ENCODE measurements around the gene FANCI. TPM values are rescaled to one million over a fixed set of nuclear protein-coding genes. Genes with fewer than 3 reads are reported as not detected.

FANCI gene
- total RNA-seq: 7.3 TPM

DNA sequence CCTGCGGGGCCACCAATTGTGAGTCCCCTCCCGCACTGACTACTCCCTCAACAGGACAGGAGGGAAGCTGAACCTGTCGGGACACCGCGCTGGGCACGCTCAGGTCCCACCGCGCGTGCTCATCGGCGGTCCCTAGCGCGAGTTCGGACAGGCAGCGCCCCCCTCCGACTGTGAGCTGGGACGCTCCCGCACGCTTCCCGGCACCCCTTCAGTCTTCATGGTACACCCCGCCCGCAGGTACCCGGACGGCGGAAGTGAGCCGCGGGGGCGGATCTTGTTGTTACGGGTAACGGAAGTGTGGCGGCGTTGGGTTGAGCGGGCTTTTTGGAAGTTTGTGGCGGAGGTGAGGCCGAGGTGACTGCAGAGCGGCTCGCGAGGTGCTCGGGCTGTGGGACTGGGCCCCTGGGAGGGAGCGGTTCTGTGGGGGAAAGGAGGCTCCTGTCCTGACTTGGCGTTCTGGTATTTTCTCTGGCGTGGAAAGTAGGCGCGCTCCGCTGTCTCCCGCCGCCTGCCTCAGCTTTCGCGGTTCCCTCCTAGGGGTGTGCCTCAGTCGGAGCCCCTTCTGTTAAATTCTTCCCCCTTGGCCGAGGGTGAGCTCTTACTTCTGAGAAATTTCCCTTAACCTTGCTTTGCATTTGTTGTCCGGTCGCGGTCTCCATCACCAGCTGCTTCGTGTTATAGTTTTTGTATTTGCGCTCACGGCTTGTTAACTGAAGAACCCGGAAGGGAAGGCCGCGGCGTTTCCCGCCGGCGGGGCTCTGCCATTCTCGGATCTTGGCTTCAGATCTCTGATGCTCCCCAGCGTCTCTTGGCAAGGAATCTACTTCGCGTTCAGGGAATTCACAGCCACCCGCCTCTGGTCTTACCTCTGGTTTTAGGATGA, at the start of gene FANCI:
FANCI (plus strand) TSS at position 289 of the 883 bp plus-strand sequence. CDS start 3,669 bp downstream, outside the sequence.
- DNase-seq (ENCODE audit: low spot score in 2 of 2) (peak; percentile 72 to 94), FAIRE-seq (no peak)

DNA sequence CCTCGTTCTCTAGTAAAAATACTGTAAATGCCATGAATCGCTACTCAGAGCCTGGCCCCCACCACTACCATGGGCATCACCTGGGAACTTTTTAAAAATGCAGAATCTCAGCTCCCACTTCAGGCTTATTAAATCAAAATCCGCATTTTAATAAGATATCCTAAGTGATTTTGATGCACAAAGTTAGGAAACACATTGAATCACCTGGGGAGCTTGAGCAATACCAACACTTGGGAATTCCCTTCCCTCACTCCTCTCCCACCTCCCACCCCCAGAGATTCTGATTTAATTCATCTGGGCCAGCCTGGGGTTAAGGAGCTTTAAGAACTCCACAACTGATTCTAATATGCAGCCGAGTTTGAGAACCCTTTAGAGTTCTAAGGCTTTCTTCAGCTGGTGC, 49.2 kb upstream of the FANCI start:
- FAIRE-seq (no peak), DNase-seq (ENCODE audit: low spot score in 2 of 2) (no peak)

DNA sequence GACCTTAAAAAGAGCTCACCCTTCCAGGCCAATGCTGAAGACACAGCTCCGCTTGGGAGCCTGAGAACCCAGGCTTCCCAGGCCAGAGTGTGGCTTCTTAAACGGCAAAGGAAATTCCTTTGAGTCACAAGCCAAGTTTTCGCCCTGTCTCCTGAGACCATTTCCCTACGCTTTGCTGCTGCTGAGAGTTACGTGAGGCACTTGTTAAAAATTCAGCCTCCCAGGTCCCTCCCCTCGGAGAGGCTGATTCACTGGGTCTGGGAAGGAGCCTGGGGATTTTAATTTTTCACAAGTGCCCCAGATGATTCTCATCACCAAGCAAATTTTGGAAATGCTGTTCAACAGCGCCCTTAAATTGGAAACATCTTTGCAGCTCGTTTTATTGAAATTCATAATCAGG, 47.9 kb upstream of the FANCI start:
- DNase-seq (ENCODE audit: low spot score in 2 of 2) (no peak), FAIRE-seq (no peak)

DNA sequence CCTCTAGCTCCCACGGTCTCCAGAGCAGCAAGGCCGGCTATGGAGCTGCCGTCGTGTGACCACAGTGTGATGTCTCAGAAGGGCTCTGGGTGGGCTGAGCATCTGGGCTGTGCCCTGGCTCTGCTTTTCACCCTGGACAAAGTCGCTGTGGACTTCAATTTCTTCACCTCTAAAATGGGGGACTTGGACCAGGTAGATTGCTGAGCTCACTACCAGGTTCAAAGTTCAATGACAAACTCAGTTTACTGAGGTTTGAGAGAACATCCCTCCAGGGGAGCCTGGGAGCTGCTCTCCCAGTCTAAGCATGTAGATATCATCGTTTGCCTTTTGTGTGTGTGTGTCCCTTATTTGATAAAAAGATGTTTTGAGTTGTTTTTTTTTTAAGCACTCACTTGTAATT, 47.5 kb upstream of the FANCI start:
- FAIRE-seq: no peak

DNA sequence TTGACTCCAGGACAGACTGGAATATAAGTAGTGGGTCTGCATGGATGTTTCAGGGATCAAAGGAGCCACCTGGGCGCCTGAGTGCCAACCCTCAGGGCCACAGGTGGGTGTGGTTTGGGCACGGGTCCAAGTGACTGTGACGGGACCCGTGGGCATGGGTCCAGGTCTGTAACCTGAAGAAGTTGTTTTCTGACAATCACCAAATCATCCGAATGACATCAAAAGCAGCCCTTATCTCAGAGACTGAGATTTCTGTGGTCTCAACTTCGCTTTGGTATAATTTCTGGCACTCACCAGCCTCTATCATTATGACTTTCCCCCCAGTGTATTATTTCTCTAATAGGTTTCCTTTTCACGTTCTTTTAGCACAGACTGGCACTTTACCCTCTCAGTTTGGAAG, 46.8 kb upstream of the FANCI start:
- FAIRE-seq: no peak
- no peak for DNase-seq (ENCODE audit: low spot score in 2 of 2)

More for the DNA sequence above, 47.5 kb upstream of the FANCI start:
- DNase-seq (ENCODE audit: low spot score in 2 of 2): no peak

DNA sequence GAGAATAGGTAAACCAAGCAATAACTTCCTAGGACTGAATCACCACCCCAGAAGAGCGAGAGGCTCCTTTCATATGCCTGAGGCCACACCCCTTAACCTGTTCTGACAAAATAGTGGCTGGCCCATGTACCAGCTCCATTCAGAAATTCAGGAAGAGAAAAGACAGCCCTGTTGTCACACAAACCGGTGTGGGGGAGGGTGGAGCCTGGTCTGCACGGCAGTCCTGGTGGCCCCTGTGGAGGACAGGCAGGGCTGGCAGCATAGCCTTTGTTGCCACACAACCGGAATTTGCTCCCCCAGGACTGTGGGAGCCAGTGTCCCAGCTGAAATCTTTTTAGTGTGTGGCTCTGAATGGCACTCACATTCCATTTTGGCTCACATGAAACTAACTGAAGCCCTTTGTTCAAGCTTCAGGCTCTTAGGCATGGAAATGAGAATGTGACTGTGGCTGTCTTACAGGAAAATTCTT, 46.2 kb upstream of the FANCI start:
- peak; percentile 57 to 66 for DNase-seq (ENCODE audit: low spot score in 2 of 2)
- peak; percentile 28 for FAIRE-seq

DNA sequence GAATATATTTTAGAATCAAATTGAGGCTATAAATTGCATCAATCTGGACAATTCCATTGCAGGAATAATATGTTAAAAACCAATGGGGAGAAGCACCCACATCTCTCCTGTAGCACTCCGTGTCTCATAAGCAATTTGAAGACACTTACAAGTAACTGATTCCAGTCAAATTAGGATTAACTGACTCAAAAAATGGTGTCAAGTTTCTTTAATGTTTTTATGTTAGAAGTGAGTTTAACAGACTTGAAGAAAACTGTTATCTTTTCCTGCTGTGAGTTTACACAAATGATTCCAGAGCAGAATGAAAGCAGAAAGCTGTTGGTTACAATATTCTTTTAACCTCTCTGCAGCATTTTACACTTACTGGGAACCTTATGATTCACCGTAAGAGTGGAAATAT, 45.6 kb upstream of the FANCI start:
- DNase-seq (ENCODE audit: low spot score in 2 of 2): no peak
- no peak for FAIRE-seq

DNA sequence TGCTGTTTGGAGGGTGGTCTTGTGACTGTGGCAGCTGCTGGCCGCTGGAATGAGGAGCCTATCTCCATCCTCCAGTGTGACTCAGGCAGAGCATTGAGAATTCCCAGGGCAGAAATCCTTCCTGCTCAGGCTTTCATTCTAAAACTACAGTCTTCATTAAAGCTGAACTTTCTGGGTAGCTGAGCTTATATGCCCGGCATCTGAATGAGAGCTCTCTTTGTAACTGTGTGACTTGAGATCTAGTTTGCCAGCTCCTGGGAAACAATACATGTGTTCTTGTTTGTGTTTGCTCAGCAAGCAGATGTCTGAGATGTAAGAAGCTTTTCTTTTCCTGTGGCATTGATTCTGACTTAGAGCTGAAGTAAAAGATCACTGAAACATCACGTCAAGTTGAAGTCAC, 44.8 kb upstream of the FANCI start:
- peak; percentile 43 to 67 for DNase-seq (ENCODE audit: low spot score in 2 of 2)
- no peak for FAIRE-seq

DNA sequence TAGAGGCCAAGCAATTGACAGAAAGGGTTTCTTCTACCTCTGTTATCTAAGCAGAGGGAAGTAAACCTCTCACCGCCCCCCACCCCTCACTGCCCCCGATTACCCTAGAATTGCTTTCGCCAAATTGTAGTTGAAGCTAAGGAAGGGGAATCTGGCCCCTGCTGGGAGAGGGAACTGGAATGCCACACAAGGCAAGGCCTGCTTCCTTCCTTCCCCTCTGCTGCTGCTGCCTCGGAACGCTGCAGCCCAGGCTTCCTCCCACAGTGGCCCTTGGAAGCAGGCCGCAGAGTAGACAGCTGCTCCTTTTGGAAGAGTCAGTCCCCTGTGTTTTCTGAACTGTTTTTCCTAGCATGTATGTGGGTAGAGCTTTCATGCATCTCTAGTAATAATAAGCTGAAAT, 44.0 kb upstream of the FANCI start:
- DNase-seq (ENCODE audit: low spot score in 2 of 2): no peak
- no peak for FAIRE-seq

DNA sequence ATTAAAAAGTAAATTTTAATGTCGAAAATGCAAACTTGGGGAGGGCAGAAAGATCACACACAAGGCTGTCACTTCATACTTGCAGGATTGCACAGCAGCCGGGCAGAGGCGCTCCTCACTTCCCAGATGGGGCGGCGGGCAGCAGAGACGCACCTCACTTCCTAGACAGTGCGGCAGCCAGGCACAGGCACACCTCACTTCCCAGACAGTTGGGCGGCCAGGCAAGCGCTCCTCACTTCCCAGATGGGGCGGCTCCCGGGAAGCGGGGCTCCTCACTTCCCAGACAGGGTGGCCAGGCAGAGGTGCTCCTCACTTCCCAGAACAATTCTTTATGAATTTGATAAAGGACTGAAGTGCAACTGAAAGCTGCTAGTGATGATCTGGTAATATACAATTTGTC, 43.6 kb upstream of the FANCI start:
- no peak for DNase-seq (ENCODE audit: low spot score in 2 of 2)
- FAIRE-seq: no peak

DNA sequence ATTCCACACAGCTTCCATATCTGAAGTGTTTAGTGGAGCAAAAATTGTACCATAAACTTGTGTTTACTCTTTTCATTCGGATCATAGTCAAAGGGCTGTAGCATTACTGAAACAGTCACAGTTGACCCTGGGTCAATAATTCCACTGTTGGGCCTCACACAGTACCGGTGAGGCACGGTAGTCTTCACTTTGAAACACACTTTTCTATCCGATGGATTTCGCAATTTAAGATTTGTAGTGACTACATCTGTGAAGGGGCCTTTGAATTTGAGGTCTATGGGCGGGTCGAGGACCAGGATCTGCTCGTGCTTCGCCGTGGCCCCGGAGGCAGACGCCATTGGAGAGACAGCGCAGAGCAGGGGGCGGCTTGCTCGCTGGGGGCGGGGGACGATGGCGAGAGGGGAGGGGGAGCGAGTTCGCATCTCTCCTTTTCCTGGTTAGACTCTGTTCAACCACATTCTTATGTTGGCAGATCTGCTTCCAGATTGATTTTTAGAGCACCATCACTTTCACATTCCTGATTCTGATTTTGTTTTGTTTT, 42.2 kb upstream of the FANCI start:
- FAIRE-seq (no peak), DNase-seq (ENCODE audit: low spot score in 2 of 2) (no peak)

DNA sequence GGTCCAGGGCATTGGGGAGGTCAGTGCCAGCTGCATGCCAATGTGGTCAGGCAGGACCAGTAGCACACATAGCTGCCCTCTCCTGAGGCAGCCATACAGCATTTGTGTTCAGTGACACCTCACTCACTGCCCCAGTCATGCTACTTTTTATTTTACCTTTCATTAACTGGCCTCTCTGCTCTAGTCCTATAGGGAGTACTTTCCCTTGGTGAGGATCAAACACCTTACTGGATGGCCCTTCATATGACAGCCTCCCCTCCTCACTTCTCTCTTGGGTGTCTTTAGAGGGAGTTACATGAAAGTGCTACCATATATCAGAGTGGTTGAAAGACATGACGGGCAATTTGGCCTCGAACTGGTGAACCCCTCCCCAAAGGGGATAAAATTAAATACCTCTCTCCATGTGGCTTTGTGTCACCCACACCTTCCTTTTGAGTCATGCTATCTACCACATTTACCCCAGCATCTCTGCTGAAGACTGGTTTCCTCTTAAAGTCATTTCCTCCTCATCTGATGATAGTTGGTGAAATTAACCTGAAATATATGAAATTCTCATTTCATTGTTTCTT, 40.0 kb upstream of the FANCI start:
- FAIRE-seq (no peak), DNase-seq (ENCODE audit: low spot score in 2 of 2) (no peak)

DNA sequence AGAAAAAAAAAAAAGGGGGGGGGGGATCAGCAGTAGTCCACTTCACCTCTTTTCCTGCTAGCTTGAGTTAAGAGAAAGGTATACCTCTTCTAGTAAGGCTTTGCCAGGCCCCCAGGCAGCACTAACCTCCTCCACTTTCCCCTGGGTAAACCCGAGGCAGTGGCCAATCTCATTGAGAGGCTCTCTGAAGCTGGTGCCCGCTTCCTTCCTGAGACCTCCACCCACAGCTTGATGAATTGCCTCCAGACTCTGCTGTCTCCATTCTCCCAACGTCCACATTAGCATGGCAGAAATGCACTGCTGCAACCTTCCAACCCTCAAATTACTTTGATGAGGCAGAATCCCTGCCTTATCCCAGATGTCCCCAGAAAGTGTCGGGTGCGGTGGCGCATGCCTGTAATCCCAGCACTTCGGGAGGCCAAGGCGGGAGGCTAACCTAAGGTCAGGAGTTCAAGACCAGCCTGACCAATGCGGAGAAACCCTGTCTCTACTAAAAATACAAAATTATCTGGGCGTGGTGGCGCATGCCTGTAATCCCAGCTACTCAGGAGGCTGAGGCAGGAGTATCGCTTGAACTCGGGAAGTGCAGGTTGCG, 37.7 kb upstream of the FANCI start:
- DNase-seq (ENCODE audit: low spot score in 2 of 2): no peak

DNA sequence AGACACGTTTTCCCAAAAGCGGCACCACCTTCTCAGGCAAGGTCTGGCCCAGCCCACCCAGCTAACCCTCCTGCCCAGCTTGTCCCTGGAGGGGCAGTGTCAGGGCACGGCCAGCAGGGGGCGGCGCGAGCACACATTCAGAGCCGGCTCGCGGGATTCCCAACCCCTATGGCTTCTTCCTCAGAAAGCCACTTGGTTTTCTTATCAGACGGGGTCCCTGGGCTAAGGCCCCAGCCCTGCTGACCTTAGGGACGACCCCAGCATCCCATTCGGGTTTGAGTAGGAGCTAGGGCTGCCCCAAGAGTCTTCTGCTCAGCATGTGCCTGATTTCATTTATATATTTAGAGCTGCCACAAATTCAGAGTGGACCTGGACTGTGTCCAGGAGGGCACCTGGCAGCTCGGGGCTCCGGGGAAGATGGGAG, 36.9 kb upstream of the FANCI start:
- FAIRE-seq (no peak), DNase-seq (ENCODE audit: low spot score in 2 of 2) (peak; percentile 65 to 82)

More for the DNA sequence above, 37.7 kb upstream of the FANCI start:
- FAIRE-seq: no peak

DNA sequence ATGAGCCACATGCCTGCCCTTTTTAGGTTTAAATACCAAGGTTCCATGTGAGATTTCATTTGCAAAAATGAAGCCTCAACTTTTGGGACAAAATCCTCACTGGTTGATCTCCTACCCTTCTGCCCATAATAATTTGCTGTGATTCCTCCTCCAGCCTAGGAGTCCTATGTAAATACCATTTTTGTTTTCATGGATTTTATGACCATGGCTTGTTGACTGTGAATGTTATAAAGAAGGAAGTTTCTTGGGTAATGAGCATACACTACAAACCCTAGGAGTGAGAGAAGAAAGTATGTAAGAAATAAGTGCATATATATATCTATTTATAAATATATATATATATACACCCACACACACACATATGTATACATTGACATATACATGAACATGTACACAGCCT, 35.5 kb upstream of the FANCI start:
- FAIRE-seq (no peak), DNase-seq (ENCODE audit: low spot score in 2 of 2) (no peak)

DNA sequence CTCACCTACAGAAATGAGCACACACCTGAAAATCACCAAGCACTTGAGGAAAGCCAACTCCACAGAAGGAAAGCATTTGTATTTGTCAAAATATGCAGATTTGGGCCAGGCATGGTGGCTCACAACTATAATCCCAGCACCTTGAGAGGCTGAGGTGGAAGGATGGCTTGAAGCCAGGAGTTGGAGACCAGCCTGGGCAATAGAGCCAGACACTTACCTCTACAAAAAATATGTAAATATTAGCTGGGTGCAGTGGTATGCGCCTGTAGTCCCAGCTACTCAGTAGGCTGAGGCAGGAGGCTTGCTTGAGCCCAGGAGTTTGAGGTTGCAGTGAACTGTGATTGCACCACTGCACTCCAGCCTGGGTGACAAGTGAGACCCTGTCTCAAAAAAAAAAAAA, 34.7 kb upstream of the FANCI start:
- no peak for FAIRE-seq
- DNase-seq (ENCODE audit: low spot score in 2 of 2): no peak

DNA sequence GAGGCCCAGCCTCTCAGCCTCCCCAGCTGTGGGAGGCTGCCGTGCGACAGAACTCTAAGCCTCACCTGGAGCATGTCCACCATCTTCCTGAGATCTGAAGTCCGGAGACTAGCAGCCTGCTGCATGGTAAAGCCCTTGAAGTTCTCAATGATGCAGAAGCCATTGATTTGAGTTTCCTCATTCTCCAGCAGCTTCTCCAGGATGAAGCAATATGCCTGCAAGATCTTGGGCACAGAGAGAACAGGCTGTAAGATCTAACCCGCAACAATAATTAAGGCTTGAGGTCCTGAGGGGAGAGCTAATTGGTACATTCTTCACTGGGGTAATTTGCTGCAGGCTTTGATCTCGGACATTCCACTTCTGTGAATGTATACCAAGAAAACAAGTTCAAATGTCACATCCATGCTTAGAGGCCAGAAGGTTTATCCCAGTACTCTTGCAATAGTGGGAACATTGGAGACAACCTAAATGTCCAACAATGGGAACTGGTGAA, 32.1 kb upstream of the FANCI start:
- DNase-seq (ENCODE audit: low spot score in 2 of 2) (no peak), FAIRE-seq (no peak)

DNA sequence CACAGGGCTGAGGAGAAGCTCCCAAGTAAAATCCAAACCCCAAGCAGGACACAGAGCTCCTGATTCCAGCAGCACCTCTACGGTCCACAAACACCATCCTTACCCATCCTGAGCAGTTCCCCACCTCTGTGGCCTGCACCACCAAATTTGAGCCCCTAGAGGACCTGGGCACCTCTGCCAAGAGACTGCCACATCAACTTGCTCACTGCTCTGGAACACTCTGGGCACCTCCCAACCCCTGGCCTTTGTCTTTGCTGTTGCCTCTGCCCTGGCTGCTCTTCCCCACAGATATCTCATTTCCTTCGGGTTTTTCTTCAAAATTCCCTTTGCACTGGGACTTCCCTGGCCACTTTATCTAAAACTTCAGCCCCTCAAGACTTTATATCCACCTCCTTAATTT, 28.2 kb upstream of the FANCI start:
- DNase-seq (ENCODE audit: low spot score in 2 of 2) (no peak), FAIRE-seq (no peak)

DNA sequence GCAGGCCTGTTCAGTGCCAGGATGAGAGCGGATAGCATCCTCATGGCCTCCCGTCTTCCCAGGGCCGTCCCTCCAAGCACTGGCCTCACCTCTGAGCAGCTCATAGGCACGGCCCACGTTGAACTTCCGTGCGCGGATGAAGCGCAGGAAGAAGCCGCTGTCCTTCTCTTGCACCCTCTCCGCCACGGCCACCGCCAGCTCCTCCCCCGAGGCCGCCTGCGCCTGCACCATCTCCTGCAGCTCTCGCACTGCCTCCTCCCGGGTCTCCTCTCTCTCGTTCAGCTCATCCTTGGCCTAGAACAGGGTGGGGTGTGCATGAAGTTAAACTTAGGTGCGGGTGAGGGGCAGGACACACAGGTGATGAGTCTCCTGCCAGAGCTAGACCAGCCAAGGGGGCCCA, 26.7 kb upstream of the FANCI start:
- FAIRE-seq (no peak), DNase-seq (ENCODE audit: low spot score in 2 of 2) (no peak)

DNA sequence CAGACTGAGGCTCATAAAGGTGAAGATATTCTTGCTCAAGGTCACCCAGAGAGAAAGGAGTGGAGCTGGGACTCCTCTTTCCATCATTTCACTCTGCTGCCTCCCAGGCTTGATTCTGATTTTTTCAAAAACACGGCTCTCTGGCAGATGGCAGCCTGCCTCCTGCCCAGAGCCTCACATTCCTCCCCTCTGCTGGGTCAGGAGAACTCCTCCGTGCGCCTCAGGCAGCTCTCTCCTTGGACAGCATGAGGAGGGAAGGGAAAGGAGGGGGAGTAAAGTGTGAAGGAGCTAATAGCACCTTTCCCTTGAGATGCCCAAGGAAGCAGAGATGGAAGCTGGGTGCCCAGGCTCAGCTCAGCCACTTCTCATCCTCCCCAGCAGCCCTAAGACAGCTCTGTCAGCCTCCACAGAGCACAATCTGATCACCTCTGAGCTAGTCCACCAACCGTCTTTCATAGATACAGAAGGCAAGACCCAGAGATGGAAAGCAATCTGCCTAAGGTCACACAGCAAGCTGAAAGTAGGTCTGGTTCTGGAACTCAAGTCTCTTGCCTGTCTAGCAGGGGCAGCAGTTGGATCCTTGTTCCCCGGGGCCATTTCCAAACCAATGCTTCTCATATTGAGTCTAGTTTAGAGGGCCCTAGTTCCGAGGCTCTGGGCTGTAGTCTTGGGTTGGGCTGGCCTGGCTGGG, 25.9 kb upstream of the FANCI start:
- no peak for FAIRE-seq
- DNase-seq (ENCODE audit: low spot score in 2 of 2): no peak

DNA sequence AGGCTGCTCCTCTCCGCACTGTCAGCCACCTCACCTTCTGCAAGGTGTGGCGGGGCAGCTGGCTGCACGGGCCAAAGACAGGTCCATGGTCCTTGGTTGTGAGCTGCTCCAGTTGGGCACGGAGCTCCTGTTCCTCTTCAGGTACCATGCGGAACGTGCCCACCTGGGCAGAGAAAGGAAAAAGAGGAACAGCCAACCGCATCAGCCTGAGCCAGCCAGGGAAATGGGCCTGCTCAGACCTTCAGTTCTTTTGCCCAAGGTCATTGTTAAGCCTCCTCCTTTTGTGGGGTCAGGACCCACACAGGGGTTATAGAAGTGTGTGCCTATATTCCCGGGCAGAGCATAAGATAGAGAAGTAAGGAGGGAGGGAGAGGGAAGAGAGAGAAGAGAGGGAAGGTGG, 25.2 kb upstream of the FANCI start:
- no peak for FAIRE-seq
- no peak for DNase-seq (ENCODE audit: low spot score in 2 of 2)
